M059J (cell line): Measurements from ENCODE around the gene SPTB. TPM values are rescaled to one million over a fixed set of nuclear protein-coding genes. Genes with fewer than 3 reads are reported as not detected.
"Not testable (repeated sequence)": the region's sequence is repeated elsewhere in the genome, so short reads cannot be mapped to it uniquely, and the experiment has no call there.

Experiments used
- DNase-seq: peaks from one replicate; pipeline ENCODE4 v3.0.0-alpha.2; 2012; ENCODE audit warnings: low read depth
- total RNA-seq: library from RNA; depleted of rRNA; stranded (reverse); fragments of >200 nt; shearing (Covaris generic); gene quantifications from 2 replicates; pipeline ENCODE4 v1.2.3, GENCODE V29; 2014; rRNA removed

The SPTB gene
- total RNA-seq = 0.86 and 1.5 TPM in 2 replicates

GRCh38 chr14:64879635-64880220, at the start of gene SPTB:
Gene SPTB (minus strand): TSS chr14:64879907. CDS start chr14:64823094, 56,813 bp downstream.
- peak; percentile 10 for DNase-seq

DNA sequence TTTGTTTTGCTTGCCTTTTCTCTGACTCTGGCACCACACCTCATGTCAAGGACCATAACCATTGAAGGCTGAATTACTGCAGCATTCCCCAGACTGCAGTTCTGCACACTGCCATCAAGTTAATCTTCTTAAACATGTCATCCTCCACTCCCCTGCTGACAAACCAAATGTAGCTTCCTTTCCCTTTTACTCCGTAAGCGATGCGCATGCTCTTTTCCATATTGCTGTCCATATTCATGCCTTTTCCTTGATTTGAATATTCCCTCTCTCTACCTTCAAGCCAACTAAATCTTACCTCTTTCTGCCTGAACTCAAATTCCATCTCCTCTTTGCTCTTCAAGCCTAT, 49.3 kb upstream of the SPTB start:
- no peak for DNase-seq

- DNase-seq = no peak
These were observed 48.7 kb upstream of the SPTB start for GRCh38 chr14:64928239-64929013.

- no peak for DNase-seq
These were observed 47.3 kb upstream of the SPTB start for GRCh38 chr14:64927031-64927430.

DNA sequence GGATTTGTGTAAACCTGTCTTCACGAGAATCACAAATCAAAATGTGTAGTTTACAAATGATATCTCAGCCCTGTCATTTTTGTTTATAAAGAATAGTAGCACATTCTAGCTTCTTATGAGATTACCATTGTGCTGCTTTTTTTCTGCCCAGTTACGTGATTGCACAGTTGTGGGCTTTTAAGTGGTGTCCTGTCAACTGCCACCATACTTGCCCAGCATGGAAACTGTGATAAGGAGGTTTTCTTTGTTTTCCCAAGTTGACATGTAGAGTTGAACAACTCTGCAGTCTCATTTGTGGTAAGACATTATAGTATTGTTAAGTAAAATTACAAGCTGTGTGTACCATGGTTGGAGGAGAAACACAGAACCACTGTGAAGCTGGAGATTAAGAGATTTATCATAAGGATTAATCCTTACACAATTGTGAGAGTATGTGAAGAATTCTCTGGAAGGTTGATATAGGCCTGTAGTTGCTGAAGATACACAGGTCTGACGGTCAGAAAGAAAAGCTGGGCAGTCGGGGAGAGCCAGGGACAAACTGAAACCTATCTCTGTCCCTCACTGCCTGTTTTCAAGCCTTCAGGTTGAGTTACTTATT, 46.8 kb upstream of the SPTB start:
- DNase-seq = no peak

- DNase-seq = no peak
These were observed 43.3 kb upstream of the SPTB start for GRCh38 chr14:64923015-64923414.

GRCh38 chr14:64920465-64920864, 40.8 kb upstream of the SPTB start:
- DNase-seq = no peak

DNA sequence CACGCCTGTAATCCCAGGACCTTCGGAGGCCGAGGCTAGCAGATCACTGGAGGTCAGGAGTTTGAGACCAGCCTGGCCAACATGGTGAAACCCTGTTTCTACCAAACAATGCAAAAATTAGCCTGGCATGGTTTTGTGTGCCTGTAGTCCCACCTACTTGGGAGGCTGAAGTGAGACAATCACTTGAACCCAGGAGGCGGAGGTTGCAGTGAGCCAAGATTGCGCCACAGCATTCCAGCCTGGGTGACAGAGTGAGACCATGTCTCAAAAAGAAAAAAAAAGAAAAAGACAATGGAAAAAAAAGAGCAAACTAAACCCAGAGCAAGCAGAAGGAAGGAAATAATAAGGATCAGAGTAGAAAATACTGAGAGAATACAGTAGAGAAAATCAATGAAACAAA, 39.9 kb upstream of the SPTB start:
- DNase-seq = no peak

- DNase-seq = no peak
These were observed 39.5 kb upstream of the SPTB start for GRCh38 chr14:64919215-64919614.

DNA sequence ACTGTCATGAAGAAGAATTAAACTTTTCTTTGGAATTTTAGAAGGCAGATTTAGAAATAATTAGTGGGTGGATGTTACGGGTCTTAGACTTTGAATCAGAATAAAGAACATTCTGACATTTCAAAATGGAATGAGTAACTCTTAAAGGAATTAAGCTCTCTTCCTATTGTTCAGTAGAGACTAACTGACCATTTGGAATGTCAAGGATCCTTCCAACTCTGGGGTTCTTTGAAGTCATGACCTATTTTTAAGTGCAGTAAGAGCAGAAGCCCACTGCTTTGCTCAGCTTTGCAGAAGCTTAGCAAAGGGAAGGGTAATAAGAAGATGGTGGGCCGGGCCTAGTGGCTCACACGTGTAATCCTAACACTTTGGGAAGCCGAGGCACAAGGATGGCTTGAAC, 38.5 kb upstream of the SPTB start:
- no peak for DNase-seq

DNA sequence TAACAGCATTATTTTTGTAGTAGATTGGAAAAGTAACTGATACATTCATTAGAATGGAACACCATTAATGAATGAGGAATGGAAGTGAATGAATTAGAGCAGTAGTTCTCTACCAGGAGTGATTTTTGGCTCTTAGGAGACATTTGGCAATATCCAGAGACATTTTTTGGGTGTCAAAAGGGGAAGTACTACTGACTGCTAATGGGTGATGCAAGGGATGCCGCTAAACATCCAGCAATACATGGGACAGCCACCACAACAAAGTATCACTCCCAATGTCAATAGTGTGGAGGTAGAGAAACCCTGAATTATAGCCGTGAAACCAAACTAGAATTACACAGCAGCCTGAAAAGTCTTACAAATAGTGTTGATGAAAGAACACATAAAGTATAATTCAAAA, 36.1 kb upstream of the SPTB start:
- no peak for DNase-seq

DNA sequence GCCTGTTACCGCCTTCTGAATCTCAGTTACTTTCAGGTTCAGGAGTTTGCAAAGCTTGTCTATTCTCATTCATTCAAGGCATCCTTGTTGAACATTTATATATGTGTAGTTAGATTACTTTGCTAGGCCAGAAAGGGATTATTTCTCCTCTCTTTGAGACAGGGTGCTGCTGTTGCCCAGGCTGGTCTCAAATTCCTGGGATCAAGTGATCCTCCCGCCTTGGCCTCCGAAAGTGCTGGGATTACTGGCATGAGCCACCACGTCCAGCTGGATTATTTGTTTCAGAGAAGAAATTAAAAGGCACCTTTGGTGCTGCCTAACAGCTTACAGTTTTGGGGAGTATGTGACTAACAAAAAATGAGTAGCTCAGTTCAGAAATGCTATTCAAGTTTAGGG, 35.3 kb upstream of the SPTB start:
- no peak for DNase-seq

GRCh38 chr14:64914237-64915028, 34.7 kb upstream of the SPTB start, which contains the start of gene CHURC1:
Gene CHURC1 (plus strand): TSS chr14:64914455. CDS start chr14:64914496, 41 bp downstream.
- peak; percentile 99 for DNase-seq

- DNase-seq = not testable (repeated sequence)
These were observed 33.8 kb upstream of the SPTB start for GRCh38 chr14:64913477-64913876.

DNA sequence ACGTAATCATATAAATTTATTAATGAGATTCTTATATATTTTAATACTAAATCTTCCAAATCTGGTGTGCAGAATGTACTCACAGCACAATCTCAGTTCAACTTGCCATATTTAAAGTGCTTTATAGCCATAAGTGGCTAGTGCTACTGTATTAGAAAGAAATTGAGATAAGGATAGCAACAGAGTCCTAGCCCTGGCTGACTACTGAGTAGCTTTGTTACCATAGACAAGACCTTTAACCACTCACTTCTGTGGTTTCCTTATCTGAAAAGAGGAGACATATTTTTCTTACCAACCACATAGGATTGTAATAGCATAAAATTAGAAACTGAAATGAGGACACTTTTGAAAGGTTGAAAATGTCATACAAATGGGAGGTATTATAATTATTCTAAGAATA, 32.6 kb upstream of the SPTB start:
- peak; percentile 12 for DNase-seq

DNA sequence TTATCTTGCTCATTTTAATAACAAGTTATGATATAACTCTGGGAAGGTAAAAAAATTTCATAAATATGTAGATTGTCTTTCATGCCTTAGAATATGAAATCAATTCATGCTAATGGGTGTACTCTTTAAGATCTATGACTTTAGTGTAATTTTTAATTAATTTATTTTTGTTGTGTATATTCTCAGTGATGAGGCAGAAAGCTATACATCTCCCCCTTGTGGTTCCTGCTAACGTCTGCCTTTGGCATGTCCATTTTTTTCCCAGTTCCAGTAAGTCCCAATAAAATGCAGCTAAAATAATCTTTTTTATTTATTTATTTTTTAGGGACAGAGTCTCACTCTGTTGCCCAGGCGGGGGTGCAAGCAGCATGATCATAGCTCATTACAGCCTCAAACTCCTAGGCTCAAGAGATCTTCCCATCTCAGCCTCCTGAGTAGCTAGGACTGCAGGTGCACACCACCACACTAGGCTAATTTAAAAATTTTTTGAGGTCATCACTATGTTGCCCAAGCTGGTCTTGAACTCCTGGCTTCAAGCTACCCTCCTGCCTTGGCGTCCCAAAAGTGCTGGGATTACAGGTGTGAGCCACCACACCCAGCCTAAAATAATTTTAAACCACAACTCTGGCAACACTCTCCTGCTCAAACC, 31.3 kb upstream of the SPTB start:
- peak; percentile 32 for DNase-seq

DNA sequence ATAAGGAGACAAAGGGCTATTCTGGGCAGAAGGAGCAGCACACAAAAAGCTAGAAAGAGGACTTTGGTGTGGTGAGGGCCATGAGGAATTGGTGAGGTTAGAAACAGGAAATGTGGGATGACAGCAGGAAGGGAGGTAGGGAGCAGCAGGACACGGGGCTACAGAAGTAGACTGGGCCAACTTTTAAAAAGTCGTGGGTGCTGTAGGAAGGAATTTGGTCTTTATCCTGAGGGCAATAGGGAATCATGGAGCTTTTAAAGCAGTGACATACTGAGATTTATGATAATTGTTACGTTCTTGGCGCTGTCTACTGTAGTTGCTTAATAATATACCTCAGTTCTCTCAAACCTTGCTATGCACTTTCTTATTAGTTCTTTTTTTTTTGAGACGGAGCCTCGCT, 26.3 kb upstream of the SPTB start:
- peak; percentile 16 for DNase-seq

GRCh38 chr14:64899958-64900357, 20.3 kb upstream of the SPTB start:
- DNase-seq = peak; percentile 30

DNA sequence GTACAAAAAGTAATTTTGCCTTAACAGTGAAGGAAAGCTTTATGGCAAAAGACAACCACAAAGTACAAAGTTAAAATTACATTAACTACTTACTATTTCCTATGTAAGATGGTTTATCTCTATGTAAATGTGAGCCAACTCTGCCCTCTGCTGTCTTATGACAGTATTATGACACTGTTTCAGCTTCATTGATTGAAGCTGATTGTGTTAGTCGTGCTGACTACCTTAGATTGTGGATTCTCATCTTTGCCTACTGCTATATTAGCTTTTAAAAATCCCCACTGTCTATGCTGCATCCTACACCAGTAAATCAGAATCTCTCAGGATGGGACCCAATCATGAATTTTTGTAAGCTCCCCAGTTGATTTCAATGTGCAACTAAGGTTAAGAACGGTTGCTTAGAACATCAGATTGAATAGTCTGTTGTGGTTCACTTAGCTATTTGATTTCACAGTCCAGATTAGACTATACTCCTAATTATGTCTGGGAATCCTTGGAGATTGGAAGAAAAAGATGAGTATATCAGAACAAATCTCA, 12.2 kb upstream of the SPTB start:
- DNase-seq = peak; percentile 67

DNA sequence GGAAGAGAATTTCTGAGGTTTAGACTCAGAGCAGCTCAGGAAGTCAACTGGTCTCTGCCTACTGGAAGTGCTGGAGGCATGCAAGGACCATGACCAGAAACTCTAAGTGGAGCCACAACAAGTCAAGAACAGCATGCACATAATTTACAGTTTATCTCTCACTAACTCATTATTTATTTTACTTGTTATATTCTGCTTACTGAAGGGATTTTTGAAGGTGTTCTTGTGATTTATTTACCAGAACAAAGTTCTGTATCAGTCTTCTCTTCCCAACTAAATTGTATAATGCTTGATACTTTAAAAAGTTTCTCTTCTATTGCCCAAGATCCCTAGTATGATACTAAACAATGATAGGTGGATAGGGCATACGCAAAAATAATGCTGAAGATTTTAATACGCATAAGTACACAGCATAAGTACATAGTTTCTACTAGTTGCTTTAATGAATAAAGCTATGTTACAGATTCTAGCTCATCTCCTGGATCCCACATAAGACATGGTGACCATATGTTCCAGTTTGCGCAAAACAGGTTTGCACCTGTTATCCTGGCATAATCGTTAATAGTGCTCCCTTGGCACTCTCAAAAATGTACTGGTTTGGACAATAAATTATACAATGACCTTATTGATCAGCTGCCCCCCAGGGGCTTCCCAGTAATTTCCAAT, 11.6 kb upstream of the SPTB start:
- no peak for DNase-seq

GRCh38 chr14:64889352-64889751, 9.6 kb upstream of the SPTB start:
- no peak for DNase-seq
